D721Med (cell line): ENCODE results near the gene KIF22.

Experiments
- DNase-seq: peaks from one replicate; pipeline ENCODE4 v3.0.0; 2011; ENCODE audit warnings: low spot score; ENCODE audit not compliant: insufficient read length
- FAIRE-seq: peaks from 2 replicates; lab custom pipeline; 2011; peaks lifted over from hg19 to GRCh38; lab: Jason Lieb, UNC
- CTCF ChIP-seq: IDR thresholded peaks from 2 replicates; pipeline ENCODE4 v1.5.1; 2012; ENCODE audit warnings: mild to moderate bottlenecking, control low read depth; ENCODE audit not compliant: insufficient read depth; ENCODE audit errors: missing control alignments

The KIF22 gene

GRCh38 chr16:29815032-29815721, 24.6 kb downstream of the KIF22 start:
- DNase-seq (no peak), FAIRE-seq (no peak)
- TF ChIP-seq CTCF = no peak

GRCh38 chr16:29815793-29816693, 25.5 kb downstream of the KIF22 start, which contains the start of gene PAGR1:
Gene PAGR1 (plus strand): TSS chr16:29816152. CDS start chr16:29816526, 374 bp downstream.
- FAIRE-seq = no peak
- TF ChIP-seq CTCF = peak; percentile 58

GRCh38 chr16:29816694-29817441, 26.3 kb downstream of the KIF22 start:
- FAIRE-seq = no peak

More at GRCh38 chr16:29815793-29816693, 25.5 kb downstream of the KIF22 start, which contains the start of gene PAGR1:
- peak; percentile 92 for DNase-seq

GRCh38 chr16:29818082-29818481, 27.5 kb downstream of the KIF22 start:
- no peak for TF ChIP-seq CTCF
- no peak for DNase-seq
- FAIRE-seq = no peak

More at GRCh38 chr16:29816694-29817441, 26.3 kb downstream of the KIF22 start:
- no peak for DNase-seq
- no peak for TF ChIP-seq CTCF

- peak; percentile 47 for TF ChIP-seq CTCF
- DNase-seq (no peak), FAIRE-seq (no peak)
Observed at GRCh38 chr16:29819506-29819905, 29.0 kb downstream of the KIF22 start.

- no peak for FAIRE-seq
- peak; percentile 77 for DNase-seq
- TF ChIP-seq CTCF = no peak
Observed at GRCh38 chr16:29820271-29820701, 29.7 kb downstream of the KIF22 start, which contains the start of gene MVP. Gene MVP (plus strand): TSS chr16:29820462. CDS start chr16:29830550, 10,088 bp downstream.
